HG02759 (cell line): ENCODE results near the gene CYFIP1.
A peak's percentile ranks its signal among the peaks of the same experiment; 100 is the strongest.

Experiments
- ATAC-seq: cut with Tn5 transposase; IDR thresholded peaks from one replicate; pipeline ENCODE4 v1.9.1; 2021; ENCODE audit warnings: mild to moderate bottlenecking, moderate library complexity; ENCODE audit not compliant: unreplicated experiment

CYFIP1 gene

DNA sequence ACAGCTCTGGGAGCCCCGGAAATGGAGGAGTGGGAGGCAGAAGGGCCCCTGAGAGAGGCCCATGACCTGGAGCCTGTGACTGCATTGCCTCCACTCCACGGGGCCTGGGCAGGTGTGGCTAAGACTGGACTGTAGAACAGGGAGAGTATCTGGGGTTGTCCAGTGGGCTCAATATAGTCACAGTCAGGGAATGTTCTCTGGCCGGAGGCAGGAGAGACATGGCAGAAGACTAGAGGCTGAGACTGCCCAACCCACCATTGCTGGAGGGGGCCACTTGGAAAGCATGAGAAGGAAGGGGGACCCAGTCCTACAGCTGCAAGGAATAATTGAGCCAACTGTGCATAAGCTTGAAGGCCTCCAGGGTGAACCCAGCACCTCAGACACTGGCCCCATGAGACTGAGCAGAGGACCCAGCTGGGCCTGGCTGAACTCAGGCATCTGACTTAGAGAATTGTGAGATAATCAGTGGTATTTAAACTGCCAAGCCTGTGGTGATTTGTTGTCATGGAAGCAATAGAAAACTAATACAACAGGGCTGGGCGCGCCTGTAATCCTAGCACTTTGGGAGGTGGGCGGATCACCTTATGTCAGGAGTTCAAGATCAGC, 108.6 kb downstream of the CYFIP1 start:
- ATAC-seq = no peak

- ATAC-seq = no peak
Measured at GRCh38 chr15:22870865-22871264, 109.3 kb downstream of the CYFIP1 start.

DNA sequence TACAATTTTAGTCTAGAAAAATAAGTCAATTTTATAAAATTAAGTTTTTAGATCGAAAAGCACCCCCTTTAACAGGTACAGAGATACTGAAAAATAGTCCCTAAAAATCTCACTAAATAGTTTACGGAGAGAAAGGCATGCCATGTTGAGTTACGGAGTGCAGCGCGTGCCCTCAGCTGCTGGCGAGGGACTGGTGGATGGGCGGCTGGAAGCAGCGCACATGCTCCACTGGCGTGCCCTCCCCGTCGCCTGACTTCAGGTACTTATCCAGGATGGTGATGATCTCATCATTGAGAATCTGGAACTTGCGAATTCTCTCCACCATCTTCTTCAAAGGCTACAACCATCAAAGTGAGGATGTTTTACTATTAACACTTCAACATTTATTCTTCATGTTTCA, 110.3 kb downstream of the CYFIP1 start:
- ATAC-seq = no peak

DNA sequence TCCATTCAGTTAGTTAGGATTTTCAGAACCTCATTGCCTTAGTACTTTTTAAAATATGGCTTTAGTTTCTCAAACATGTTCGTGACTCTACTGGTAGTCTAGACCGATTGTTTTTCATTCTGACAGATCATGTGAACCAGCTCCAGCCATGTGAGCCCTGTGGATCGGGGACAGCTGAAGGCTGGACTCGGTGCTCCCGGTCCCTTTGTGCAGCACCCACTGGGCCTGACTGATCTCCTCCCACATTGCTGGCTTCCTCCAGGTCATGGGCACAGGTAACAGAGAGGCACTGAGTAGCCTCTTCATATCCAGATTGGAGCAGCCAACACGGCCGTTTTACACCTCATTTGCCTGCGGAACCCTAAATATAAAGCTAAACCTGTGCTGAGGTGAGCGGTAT, 111.2 kb downstream of the CYFIP1 start:
- no peak for ATAC-seq

GRCh38 chr15:22868495-22868894, 111.7 kb downstream of the CYFIP1 start:
- ATAC-seq = no peak

- no peak for ATAC-seq
Measured at GRCh38 chr15:22867886-22868285, 112.3 kb downstream of the CYFIP1 start.

DNA sequence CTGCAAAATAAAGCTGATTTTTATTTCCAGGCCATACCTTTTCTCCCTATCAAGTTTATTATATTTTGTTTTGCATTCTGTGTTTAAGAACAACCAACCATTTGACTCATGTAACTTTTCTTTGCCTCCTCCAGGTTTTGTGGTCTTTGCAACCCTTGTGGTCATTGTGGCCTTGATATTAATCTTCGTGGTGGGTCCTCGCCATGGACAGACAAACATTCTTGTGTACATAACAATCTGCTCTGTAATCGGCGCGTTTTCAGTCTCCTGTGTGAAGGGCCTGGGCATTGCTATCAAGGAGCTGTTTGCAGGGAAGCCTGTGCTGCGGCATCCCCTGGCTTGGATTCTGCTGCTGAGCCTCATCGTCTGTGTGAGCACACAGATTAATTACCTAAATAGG, 114.1 kb downstream of the CYFIP1 start:
- no peak for ATAC-seq

DNA sequence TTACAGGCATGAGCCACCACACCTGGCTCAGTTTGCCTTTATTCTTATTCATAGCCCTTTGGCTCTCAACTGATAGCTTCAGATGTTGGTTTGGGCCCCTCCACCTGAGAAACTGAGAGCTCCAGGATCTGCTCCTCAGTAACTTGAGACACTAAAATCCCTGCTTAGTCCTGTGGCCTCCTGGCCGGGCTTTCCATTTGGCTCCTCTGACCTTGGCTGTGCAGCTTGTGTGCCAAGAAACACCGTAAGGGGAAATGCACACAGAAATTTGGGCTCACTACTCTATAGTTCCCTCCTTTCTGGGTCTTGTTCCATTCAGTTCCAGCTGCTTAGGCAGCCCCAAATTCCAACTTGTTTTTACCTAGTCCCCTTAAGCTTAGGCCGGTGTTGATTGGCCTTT, 116.8 kb downstream of the CYFIP1 start:
- no peak for ATAC-seq

- no peak for ATAC-seq
Measured at GRCh38 chr15:22861161-22861560, 119.0 kb downstream of the CYFIP1 start.

GRCh38 chr15:22856659-22857058, 123.5 kb downstream of the CYFIP1 start:
- ATAC-seq = no peak

DNA sequence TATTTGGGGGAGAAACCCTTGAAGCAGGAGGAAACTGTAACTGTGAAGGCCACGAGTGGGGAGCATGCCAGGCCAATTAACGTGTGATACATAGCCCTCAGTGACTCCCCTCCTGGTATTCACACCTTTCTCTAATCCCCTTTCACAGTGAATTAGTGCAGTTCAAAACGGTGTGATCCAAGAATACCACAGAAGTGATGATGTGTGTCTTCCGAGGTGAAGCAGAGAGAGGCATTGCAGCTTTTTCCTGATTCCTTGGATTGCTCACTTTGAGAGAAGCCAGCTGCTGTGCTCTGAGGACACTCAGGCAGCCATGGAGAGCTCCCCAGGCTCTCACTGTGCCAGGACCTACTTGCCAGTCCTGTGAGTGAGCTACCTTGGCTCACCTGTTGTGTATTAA, 124.4 kb downstream of the CYFIP1 start:
- no peak for ATAC-seq

GRCh38 chr15:22851513-22851912, 128.7 kb downstream of the CYFIP1 start:
- ATAC-seq = no peak

GRCh38 chr15:22850055-22850454, 130.1 kb downstream of the CYFIP1 start:
- no peak for ATAC-seq

DNA sequence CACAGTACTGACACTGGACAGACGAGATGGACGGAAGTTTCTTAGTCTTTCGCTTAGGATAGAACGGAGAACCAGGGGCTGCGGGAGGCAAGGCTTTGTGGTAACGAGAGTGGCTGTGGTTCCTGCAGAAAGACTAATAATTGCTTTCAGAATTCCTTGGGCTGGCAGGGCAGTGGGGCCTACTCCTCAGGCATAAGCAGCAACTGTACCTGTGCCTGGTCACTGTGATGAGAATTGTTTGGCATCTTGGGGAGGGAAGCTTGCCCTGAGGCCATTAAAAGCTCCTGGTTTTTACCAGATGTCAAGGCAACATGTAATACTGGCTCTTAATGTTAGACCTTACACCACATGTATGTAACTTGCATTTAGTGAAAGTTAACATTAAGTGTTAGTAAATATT, 134.1 kb downstream of the CYFIP1 start:
- no peak for ATAC-seq

DNA sequence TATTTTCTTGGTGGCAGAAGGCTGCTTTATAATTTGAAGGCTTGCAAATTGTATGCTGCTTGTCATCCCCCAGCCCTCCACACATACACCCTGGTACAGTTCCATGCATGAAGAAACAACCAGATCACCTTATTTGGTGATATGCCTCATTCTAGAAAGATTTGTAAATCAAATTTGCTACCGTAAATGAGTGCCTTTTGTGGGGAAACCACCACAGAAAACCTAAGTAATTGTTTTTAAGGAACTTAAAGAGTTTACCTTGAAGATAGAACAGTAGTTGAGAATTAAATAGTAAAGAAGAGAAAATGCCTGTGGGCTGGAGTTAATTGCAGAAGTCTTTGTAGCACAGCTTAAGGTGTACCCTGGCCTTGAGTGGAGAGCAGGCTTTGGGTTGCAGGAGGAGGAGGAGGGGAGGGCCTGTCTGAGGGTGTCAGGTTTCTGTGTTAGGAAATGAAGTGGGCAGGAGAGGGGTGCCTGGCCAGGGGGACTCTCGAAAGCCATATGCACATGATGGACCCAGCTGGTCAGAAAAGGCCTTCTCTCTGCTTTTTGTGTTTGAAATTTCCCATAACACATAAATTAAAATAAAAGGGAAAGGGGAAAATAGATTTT, 134.8 kb downstream of the CYFIP1 start:
- no peak for ATAC-seq

GRCh38 chr15:22844421-22845288, 135.5 kb downstream of the CYFIP1 start:
- no peak for ATAC-seq

DNA sequence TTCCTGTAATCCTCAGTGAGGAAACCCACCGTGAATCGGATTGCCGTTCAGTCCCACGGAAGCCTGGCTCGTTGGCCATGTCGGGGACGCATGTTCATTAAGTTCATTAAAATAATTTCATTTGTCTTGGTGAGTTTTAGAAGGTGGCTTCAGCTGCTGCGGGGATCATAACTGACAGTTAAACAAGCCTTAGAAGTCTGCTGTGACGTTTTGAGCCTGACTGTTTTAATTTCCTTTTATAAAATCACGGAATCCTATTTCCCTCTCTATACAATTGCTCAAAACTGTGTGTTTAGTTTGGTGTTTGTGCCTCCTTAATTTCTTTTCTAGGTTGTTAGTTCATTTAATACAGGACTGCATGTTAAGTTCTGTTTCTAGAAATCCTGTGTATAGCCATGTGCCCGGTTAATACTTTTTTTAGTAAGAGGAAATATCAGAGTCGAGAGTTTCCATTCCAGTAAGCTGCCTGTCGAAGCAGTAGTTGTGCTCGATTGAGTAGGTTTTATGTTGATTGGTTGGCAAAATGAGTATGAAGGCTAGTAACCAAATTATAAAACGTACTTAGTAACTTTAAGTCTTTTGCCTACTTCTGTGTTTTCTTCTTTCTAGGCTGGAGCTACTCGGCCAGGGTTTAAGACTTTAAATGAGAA, 141.0 kb downstream of the CYFIP1 start:
- ATAC-seq = peak; percentile 0

DNA sequence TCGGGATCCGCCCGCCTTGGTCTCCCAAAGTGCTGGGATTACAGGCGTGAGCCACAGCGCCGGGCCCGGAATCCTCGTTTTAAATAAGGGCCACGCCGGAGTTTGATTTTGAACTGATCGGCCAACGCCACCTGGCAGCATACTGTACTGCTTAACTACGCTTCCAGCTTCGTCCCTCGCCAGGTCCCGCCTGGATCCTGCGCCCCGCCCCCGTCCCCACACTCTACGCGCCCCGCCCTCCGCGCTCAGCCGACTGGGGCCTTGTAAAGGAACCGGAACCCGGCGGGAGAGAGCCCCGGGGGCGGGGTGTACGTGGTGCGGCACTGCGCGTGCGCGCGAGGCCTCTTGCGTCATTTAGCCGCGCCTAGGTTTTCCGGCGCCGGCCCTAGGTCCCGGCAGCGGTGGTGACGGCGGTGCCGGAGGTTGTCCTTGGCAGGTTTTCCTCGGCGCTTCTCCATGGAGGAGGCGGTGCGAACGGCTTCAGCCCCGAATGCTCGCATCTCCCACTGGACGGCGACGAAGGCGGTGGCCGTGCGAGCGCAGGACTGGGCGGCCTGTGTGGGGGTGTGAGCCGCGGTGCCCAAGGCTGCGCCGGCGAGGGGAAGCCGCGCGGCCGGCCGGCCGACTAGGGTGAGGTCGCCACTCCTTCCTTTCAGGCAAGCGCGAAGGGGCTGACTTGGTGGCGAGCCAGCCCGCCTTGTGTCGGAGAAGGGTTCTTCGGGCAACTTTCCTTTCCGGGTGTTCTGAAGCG, 141.7 kb downstream of the CYFIP1 start, which contains the start of gene NIPA2:
Gene NIPA2, plus strand, starts transcription at position 375 of the 751 bp plus-strand sequence. CDS start 13,066 bp downstream, outside the sequence.
- peak; percentile 82 for ATAC-seq

GRCh38 chr15:22831473-22831872, 148.7 kb downstream of the CYFIP1 start:
- ATAC-seq = no peak

DNA sequence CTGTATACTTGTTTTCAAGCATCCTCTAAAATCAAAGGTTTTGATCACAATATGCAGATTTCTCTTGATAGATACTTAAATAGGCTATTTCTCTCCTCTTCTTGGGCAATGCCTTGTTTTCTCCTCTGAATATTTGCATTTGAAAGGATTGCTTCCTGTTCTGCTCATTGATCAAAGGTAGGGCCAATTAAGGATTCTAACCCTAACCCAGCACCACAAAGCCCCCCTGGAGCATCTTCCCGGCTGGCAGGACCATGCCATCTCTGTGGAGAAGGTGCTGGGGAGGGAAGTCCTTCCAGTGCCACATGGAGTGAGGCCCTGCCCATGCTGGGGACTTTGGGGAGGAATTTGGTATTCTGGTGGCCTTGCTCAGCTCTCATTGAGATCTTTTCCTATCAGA, 153.0 kb downstream of the CYFIP1 start:
- no peak for ATAC-seq
